ENCODE results near the gene BAG5. TPM values are rescaled to one million over a fixed set of nuclear protein-coding genes. Genes with fewer than 3 reads are reported as not detected.

Gene BAG5
- total and polyA plus RNA-seq, 4 experiments from 2014 or later, result 33.1 to 39.5 (median 37.0) TPM

GRCh38 chr14:103521438-103521950 is 41.0 kb downstream of the BAG5 start:
- peaks cover 22% of the 10 kb centered on the region for H3K4me1 ChIP-seq (ENCODE audit: insufficient read depth, low read length)
- intact Hi-C loops (cut with micrococcal nuclease), result loop anchor here (1.0 kb wide), 1 partner anchor 8 kb away; the partner anchor contains the start of gene TRMT61A

GRCh38 chr14:103520657-103521437 is 41.6 kb downstream of the BAG5 start:
- H3K27me3 ChIP-seq (ENCODE audit: insufficient read depth, low read length), result no peaks in the 10 kb centered on the region
- no peak overlapping the region for H3K27ac ChIP-seq (ENCODE audit: low read depth, low read length)
- H3K27me3 Mint-ChIP-seq, result peaks cover 3% of the 10 kb centered on the region in 2 donors
- intact Hi-C loops (cut with micrococcal nuclease), result loop anchor here (1.0 kb wide), 1 partner anchor 8 kb away; the partner anchor contains the start of gene TRMT61A
- peak overlapping the region in 1 of 2 donors; percentile 52 for H3K4me3 ChIP-seq (ENCODE audit: low read length in 2 of 2)
- no peaks in the 10 kb centered on the region for H3K36me3 ChIP-seq (ENCODE audit: insufficient read depth, low read length)
- DNase-seq, result peak; percentile 59 to 76 (median 63)
- POLR2A ChIA-PET (ENCODE audit: partially characterized antibody), result interaction anchor here (0.7 to 2.5 kb wide), 6 partner anchors 9 to 187 kb away, joined by 3 to 17 read pairs (median 4); partner anchors contain the start of genes BAG5, COA8, EIF5 and TRMT61A
- H3K4me1 ChIP-seq (ENCODE audit: insufficient read depth, low read length), result peaks cover 22% of the 10 kb centered on the region
- H3K27ac Mint-ChIP-seq, result no peak overlapping the region
- no peaks in the 10 kb centered on the region for H3K9me3 ChIP-seq (ENCODE audit: control insufficient read depth in 1 of 2, low read length in 2 of 2)
- H3K9me3 Mint-ChIP-seq, result peaks cover 0 to 1% (median 0%) of the 10 kb centered on the region in 8 donors
- H3K36me3 Mint-ChIP-seq, result peaks cover 0 to 1% of the 10 kb centered on the region in 2 donors
- CTCF ChIA-PET (ENCODE audit: partially characterized antibody), result interaction anchor here (0.7 to 7.2 kb wide), 10 partner anchors 10 to 43 kb away, joined by 3 to 78 read pairs (median 4); partner anchors contain the start of genes BAG5 and COA8
- H3K4me3 Mint-ChIP-seq, result peak overlapping the region; percentile 39 to 77 (median 66)
- peaks cover 0 to 21% (median 8%) of the 10 kb centered on the region in 4 donors for H3K4me1 Mint-ChIP-seq

More at GRCh38 chr14:103521438-103521950, 41.0 kb downstream of the BAG5 start:
- H3K4me3 Mint-ChIP-seq, result peak overlapping the region in 1 of 8 donors; percentile 10
- peaks cover 3% of the 10 kb centered on the region in 2 donors for H3K27me3 Mint-ChIP-seq
- H3K27ac ChIP-seq (ENCODE audit: low read depth, low read length), result no peak overlapping the region
- peaks cover 0 to 1% of the 10 kb centered on the region in 2 donors for H3K36me3 Mint-ChIP-seq
- peaks cover 0 to 1% (median 0%) of the 10 kb centered on the region in 8 donors for H3K9me3 Mint-ChIP-seq
- H3K9me3 ChIP-seq (ENCODE audit: control insufficient read depth in 1 of 2, low read length in 2 of 2), result no peaks in the 10 kb centered on the region
- CTCF ChIA-PET (ENCODE audit: partially characterized antibody), result interaction anchor here (0.7 to 7.2 kb wide), 10 partner anchors 9 to 42 kb away, joined by 3 to 78 read pairs (median 4); partner anchors contain the start of genes BAG5 and COA8
- peaks cover 0 to 21% (median 8%) of the 10 kb centered on the region in 4 donors for H3K4me1 Mint-ChIP-seq
- POLR2A ChIA-PET (ENCODE audit: partially characterized antibody), result interaction anchor here (0.7 to 2.5 kb wide), 5 partner anchors 8 to 187 kb away, joined by 3 to 17 read pairs (median 5); partner anchors contain the start of genes BAG5, COA8, EIF5 and TRMT61A
- H3K4me3 ChIP-seq (ENCODE audit: low read length in 2 of 2), result peak overlapping the region in 1 of 2 donors; percentile 52
- no peaks in the 10 kb centered on the region for H3K27me3 ChIP-seq (ENCODE audit: insufficient read depth, low read length)
- H3K27ac Mint-ChIP-seq, result no peak overlapping the region
- H3K36me3 ChIP-seq (ENCODE audit: insufficient read depth, low read length), result no peaks in the 10 kb centered on the region
- DNase-seq, result peak in 3 of 5 donors; percentile 24 to 32 (median 24)

GRCh38 chr14:103520269-103520656 is 42.2 kb downstream of the BAG5 start:
- H3K27me3 ChIP-seq (ENCODE audit: insufficient read depth, low read length), result no peaks in the 10 kb centered on the region
- Mint-ChIP-seq H3K9me3 (peaks cover 0 to 1% (median 0%) of the 10 kb centered on the region in 8 donors), H3K4me1 (peaks cover 0 to 21% (median 8%) of the 10 kb centered on the region in 4 donors), H3K27ac (no peak overlapping the region), H3K4me3 (peak overlapping the region in 7 of 8 donors; percentile 25 to 77 (median 66)), H3K27me3 (peaks cover 3% of the 10 kb centered on the region in 2 donors), H3K36me3 (peaks cover 0 to 1% of the 10 kb centered on the region in 2 donors)
- ChIA-PET POLR2A (ENCODE audit: partially characterized antibody) (interaction anchor here (0.8 to 2.4 kb wide), 2 partner anchors 10 to 186 kb away, joined by 3 to 17 read pairs; partner anchors contain the start of gene TRMT61A), CTCF (ENCODE audit: partially characterized antibody) (interaction anchor here (1.0 to 7.2 kb wide), 5 partner anchors 10 to 31 kb away, joined by 3 to 78 read pairs (median 6); no protein-coding TSS in a partner anchor)
- no peaks in the 10 kb centered on the region for H3K9me3 ChIP-seq (ENCODE audit: control insufficient read depth in 1 of 2, low read length in 2 of 2)
- no peak for DNase-seq
- H3K4me1 ChIP-seq (ENCODE audit: insufficient read depth, low read length), result peaks cover 22% of the 10 kb centered on the region
- intact Hi-C loops (cut with micrococcal nuclease), result no loop called here
- no peak overlapping the region for H3K4me3 ChIP-seq (ENCODE audit: low read length in 2 of 2)
- H3K36me3 ChIP-seq (ENCODE audit: insufficient read depth, low read length), result no peaks in the 10 kb centered on the region
- no peak overlapping the region for H3K27ac ChIP-seq (ENCODE audit: low read depth, low read length)

GRCh38 chr14:103519837-103520212 is 42.6 kb downstream of the BAG5 start:
- no peak overlapping the region for H3K4me3 ChIP-seq (ENCODE audit: low read length in 2 of 2)
- peak overlapping the region in 1 of 7 donors; percentile 52 for H3K27ac Mint-ChIP-seq
- peaks cover 22% of the 10 kb centered on the region for H3K4me1 ChIP-seq (ENCODE audit: insufficient read depth, low read length)
- peak overlapping the region; percentile 49 to 81 (median 66) for H3K4me3 Mint-ChIP-seq
- H3K36me3 Mint-ChIP-seq, result peaks cover 0 to 1% of the 10 kb centered on the region in 2 donors
- intact Hi-C loops (cut with micrococcal nuclease), result no loop called here
- no peaks in the 10 kb centered on the region for H3K9me3 ChIP-seq (ENCODE audit: control insufficient read depth in 1 of 2, low read length in 2 of 2)
- ChIA-PET POLR2A (ENCODE audit: partially characterized antibody) (interaction anchor here (1.5 kb wide), 1 partner anchor 9 kb away, joined by 8 read pairs; the partner anchor contains the start of gene TRMT61A), CTCF (ENCODE audit: partially characterized antibody) (interaction anchor here (1.4 to 7.2 kb wide), 4 partner anchors 9 to 39 kb away, joined by 6 to 78 read pairs (median 10); partner anchors contain the start of gene TRMT61A)
- peaks cover 3% of the 10 kb centered on the region in 2 donors for H3K27me3 Mint-ChIP-seq
- no peak for DNase-seq
- H3K4me1 Mint-ChIP-seq, result peaks cover 0 to 21% (median 8%) of the 10 kb centered on the region in 4 donors
- H3K27me3 ChIP-seq (ENCODE audit: insufficient read depth, low read length), result no peaks in the 10 kb centered on the region
- H3K9me3 Mint-ChIP-seq, result peaks cover 0 to 1% (median 0%) of the 10 kb centered on the region in 8 donors
- H3K36me3 ChIP-seq (ENCODE audit: insufficient read depth, low read length), result no peaks in the 10 kb centered on the region
- H3K27ac ChIP-seq (ENCODE audit: low read depth, low read length), result no peak overlapping the region

- Mint-ChIP-seq H3K9me3 (peaks cover 0 to 1% (median 0%) of the 10 kb centered on the region in 8 donors), H3K36me3 (peaks cover 0 to 1% of the 10 kb centered on the region in 2 donors), H3K27ac (peak overlapping the region in 6 of 7 donors; percentile 30 to 80 (median 68)), H3K4me3 (peak overlapping the region in 7 of 8 donors; percentile 36 to 81 (median 69)), H3K4me1 (peaks cover 2 to 20% (median 11%) of the 10 kb centered on the region in 4 donors), H3K27me3 (peaks cover 3% of the 10 kb centered on the region in 2 donors)
- Histone ChIP-seq H3K9me3 (ENCODE audit: control insufficient read depth in 1 of 2, low read length in 2 of 2) (no peaks in the 10 kb centered on the region), H3K4me3 (ENCODE audit: low read length in 2 of 2) (no peak overlapping the region), H3K27me3 (ENCODE audit: insufficient read depth, low read length) (no peaks in the 10 kb centered on the region), H3K36me3 (ENCODE audit: insufficient read depth, low read length) (no peaks in the 10 kb centered on the region), H3K4me1 (ENCODE audit: insufficient read depth, low read length) (peaks cover 22% of the 10 kb centered on the region), H3K27ac (ENCODE audit: low read depth, low read length) (no peak overlapping the region)
- DNase-seq, result no peak
- ChIA-PET CTCF (ENCODE audit: partially characterized antibody) (interaction anchor here (0.6 to 7.2 kb wide), 15 partner anchors 8 to 401 kb away, joined by 3 to 78 read pairs (median 4); partner anchors contain the start of genes COA8 and TRMT61A), POLR2A (ENCODE audit: partially characterized antibody) (interaction anchor here (0.8 to 1.5 kb wide), 4 partner anchors 9 to 43 kb away, joined by 3 to 8 read pairs (median 3); partner anchors contain the start of genes BAG5, COA8 and TRMT61A)
- intact Hi-C loops (cut with micrococcal nuclease), result no loop called here
These were observed 43.2 kb downstream of the BAG5 start for GRCh38 chr14:103519043-103519836.

All from CD4-positive, alpha-beta memory T cell (primary cell).